ENCODE results near the gene APOL2. TPM values are rescaled to one million over a fixed set of nuclear protein-coding genes. Genes with fewer than 3 reads are reported as not detected.

Gene APOL2
- 38.9 and 44.8 TPM in 2 replicates for total RNA-seq

GRCh38 chr22:36239401-36240171, at the start of gene APOL2:
Gene APOL2 (minus strand): TSS chr22:36239527. CDS start chr22:36233162, 6,365 bp downstream.

GRCh38 chr22:36252754-36253522, 13.6 kb upstream of the APOL2 start, which contains the start of gene APOL1:
Gene APOL1 (plus strand): TSS chr22:36253133. CDS start chr22:36254956, 1,823 bp downstream.

GRCh38 chr22:36201630-36202319, 37.6 kb downstream of the APOL2 start, which contains the start of gene APOL4:
Gene APOL4 (minus strand): TSS chr22:36201809. CDS start chr22:36201734, 75 bp downstream.

Other genes with a start within 250 kb of the APOL2 start
- gene RBFOX2, start 210.7 kb downstream of the APOL2 start, total RNA-seq = 116 and 175 TPM in 2 replicates
- gene APOL3, start 78.8 kb downstream of the APOL2 start, total RNA-seq = 6.5 and 9.7 TPM in 2 replicates
- under 0.01 TPM in 1 of 2 replicates, not detected in the other for gene APOL4, start 37.7 kb downstream of the APOL2 start, total RNA-seq
- 14.6 and 29.1 TPM in 2 replicates for gene APOL1, start 13.6 kb upstream of the APOL2 start, total RNA-seq
- gene MYH9, start 148.4 kb upstream of the APOL2 start, total RNA-seq = 707 and 1,553 TPM in 2 replicates
- gene TXN2, start 242.1 kb upstream of the APOL2 start, total RNA-seq = 15.1 and 22.9 TPM in 2 replicates